Neuron (in vitro differentiated cells): ENCODE measurements around the gene GUCY1A1.

Experiments used
- H2AFZ ChIP-seq: one replicate; pipeline ENCODE4 v1.6.1; 2013; ENCODE audit warnings: low read depth, mild to moderate bottlenecking, inconsistent platforms, low read length, moderate library complexity
- H3K27me3 ChIP-seq: one replicate; pipeline ENCODE4 v1.6.1; 2013; ENCODE audit warnings: low read length; ENCODE audit not compliant: insufficient read depth
- H3K36me3 ChIP-seq: one replicate; pipeline ENCODE4 v1.6.1; 2013; ENCODE audit warnings: low read length; ENCODE audit not compliant: insufficient read depth
- H3K4me1 ChIP-seq: one replicate; pipeline ENCODE4 v1.6.1; 2013; ENCODE audit warnings: low read length; ENCODE audit not compliant: insufficient read depth
- H3K4me3 ChIP-seq: 2 replicates; pipeline ENCODE4 v1.5.1; 2013; ENCODE audit warnings: mild to moderate bottlenecking, low read length, moderate library complexity
- H3K9me3 ChIP-seq: one replicate; pipeline ENCODE4 v1.6.1; 2013; ENCODE audit warnings: low read length

Gene GUCY1A1

GRCh38 chr4:155742310-155743015 lies 75.8 kb downstream of the GUCY1A1 start:
- no peak overlapping the region for H2AFZ ChIP-seq
- no peaks in the 10 kb centered on the region for H3K9me3 ChIP-seq
- no peaks in the 10 kb centered on the region for H3K4me1 ChIP-seq
- H3K27me3 ChIP-seq: no peaks in the 10 kb centered on the region
- H3K4me3 ChIP-seq: no peak overlapping the region
- no peaks in the 10 kb centered on the region for H3K36me3 ChIP-seq

GRCh38 chr4:155745984-155746383 lies 79.3 kb downstream of the GUCY1A1 start:
- Histone ChIP-seq H3K36me3 (no peaks in the 10 kb centered on the region), H3K4me1 (no peaks in the 10 kb centered on the region), H3K27me3 (no peaks in the 10 kb centered on the region), H3K4me3 (no peak overlapping the region), H3K9me3 (no peaks in the 10 kb centered on the region), H2AFZ (no peak overlapping the region)

GRCh38 chr4:155748039-155748438 lies 81.4 kb downstream of the GUCY1A1 start:
- Histone ChIP-seq H3K4me1 (no peaks in the 10 kb centered on the region), H3K9me3 (no peaks in the 10 kb centered on the region), H3K36me3 (no peaks in the 10 kb centered on the region), H2AFZ (no peak overlapping the region), H3K27me3 (no peaks in the 10 kb centered on the region), H3K4me3 (no peak overlapping the region)

- H2AFZ ChIP-seq: no peak overlapping the region
- H3K4me3 ChIP-seq: no peak overlapping the region
- H3K27me3 ChIP-seq: no peaks in the 10 kb centered on the region
- no peaks in the 10 kb centered on the region for H3K9me3 ChIP-seq
- no peaks in the 10 kb centered on the region for H3K4me1 ChIP-seq
- H3K36me3 ChIP-seq: no peaks in the 10 kb centered on the region
Observed at GRCh38 chr4:155749041-155749440, 82.4 kb downstream of the GUCY1A1 start.

- Histone ChIP-seq H2AFZ (no peak overlapping the region), H3K9me3 (no peaks in the 10 kb centered on the region), H3K36me3 (no peaks in the 10 kb centered on the region), H3K4me3 (no peak overlapping the region), H3K27me3 (no peaks in the 10 kb centered on the region), H3K4me1 (no peaks in the 10 kb centered on the region)
Observed at GRCh38 chr4:155751569-155751968, 84.9 kb downstream of the GUCY1A1 start.

GRCh38 chr4:155757745-155758265 lies 91.2 kb downstream of the GUCY1A1 start:
- H2AFZ ChIP-seq: no peak overlapping the region
- no peaks in the 10 kb centered on the region for H3K9me3 ChIP-seq
- no peaks in the 10 kb centered on the region for H3K36me3 ChIP-seq
- H3K27me3 ChIP-seq: no peaks in the 10 kb centered on the region
- peaks cover 4% of the 10 kb centered on the region for H3K4me1 ChIP-seq
- no peak overlapping the region for H3K4me3 ChIP-seq

- Histone ChIP-seq H3K4me1 (peaks cover 4% of the 10 kb centered on the region), H3K4me3 (peak within 1 kb of the TSS; percentile 51), H3K36me3 (no peaks in the 10 kb centered on the region), H3K27me3 (no peaks in the 10 kb centered on the region), H2AFZ (peak within 1 kb of the TSS; percentile 83), H3K9me3 (no peaks in the 10 kb centered on the region)
Observed at GRCh38 chr4:155758481-155759371, 92.1 kb downstream of the GUCY1A1 start, which contains the start of gene GUCY1B1. TSS of gene GUCY1B1 (plus strand) at chr4:155759021. CDS start at chr4:155759141, 120 bp downstream.

- peak overlapping the region; percentile 83 for H2AFZ ChIP-seq
- H3K27me3 ChIP-seq: no peaks in the 10 kb centered on the region
- no peaks in the 10 kb centered on the region for H3K9me3 ChIP-seq
- peak overlapping the region; percentile 51 for H3K4me3 ChIP-seq
- peaks cover 4% of the 10 kb centered on the region for H3K4me1 ChIP-seq
- H3K36me3 ChIP-seq: no peaks in the 10 kb centered on the region
Observed at GRCh38 chr4:155759372-155760252, 93.0 kb downstream of the GUCY1A1 start.

- Histone ChIP-seq H2AFZ (no peak overlapping the region), H3K4me1 (peaks cover 4% of the 10 kb centered on the region), H3K4me3 (no peak overlapping the region), H3K27me3 (no peaks in the 10 kb centered on the region), H3K36me3 (no peaks in the 10 kb centered on the region), H3K9me3 (no peaks in the 10 kb centered on the region)
Observed at GRCh38 chr4:155761047-155761446, 94.4 kb downstream of the GUCY1A1 start.

- Histone ChIP-seq H3K4me3 (no peak overlapping the region), H3K4me1 (peaks cover 4% of the 10 kb centered on the region), H2AFZ (no peak overlapping the region), H3K27me3 (no peaks in the 10 kb centered on the region), H3K9me3 (no peaks in the 10 kb centered on the region), H3K36me3 (no peaks in the 10 kb centered on the region)
Observed at GRCh38 chr4:155761916-155762315, 95.3 kb downstream of the GUCY1A1 start.

- H3K27me3 ChIP-seq: no peaks in the 10 kb centered on the region
- peaks cover 4% of the 10 kb centered on the region for H3K4me1 ChIP-seq
- H3K4me3 ChIP-seq: no peak overlapping the region
- H3K9me3 ChIP-seq: no peaks in the 10 kb centered on the region
- H3K36me3 ChIP-seq: no peaks in the 10 kb centered on the region
- H2AFZ ChIP-seq: no peak overlapping the region
Observed at GRCh38 chr4:155762334-155762733, 95.7 kb downstream of the GUCY1A1 start.

- no peak overlapping the region for H2AFZ ChIP-seq
- H3K36me3 ChIP-seq: no peaks in the 10 kb centered on the region
- no peaks in the 10 kb centered on the region for H3K9me3 ChIP-seq
- no peak overlapping the region for H3K4me3 ChIP-seq
- H3K4me1 ChIP-seq: peaks cover 4% of the 10 kb centered on the region
- H3K27me3 ChIP-seq: no peaks in the 10 kb centered on the region
Observed at GRCh38 chr4:155763551-155763950, 96.9 kb downstream of the GUCY1A1 start.
